GM04504 (cell line): ENCODE data around the gene NOD2.

ENCODE experiments used
- DNase-seq: peaks from one replicate; pipeline ENCODE4 v3.0.0-alpha.2; 2012; ENCODE audit warnings: low read depth

NOD2 gene

GRCh38 chr16:50717494-50717893 lies 24.1 kb downstream of the NOD2 start:
- DNase-seq: no peak

GRCh38 chr16:50718061-50718760 lies 24.8 kb downstream of the NOD2 start:
- no peak for DNase-seq

- no peak for DNase-seq
These were observed 25.5 kb downstream of the NOD2 start for GRCh38 chr16:50718761-50719400.

- no peak for DNase-seq
These were observed 26.3 kb downstream of the NOD2 start for GRCh38 chr16:50719401-50720337.

GRCh38 chr16:50721549-50722404 lies 28.4 kb downstream of the NOD2 start:
- DNase-seq: no peak

GRCh38 chr16:50722405-50722737 lies 29.0 kb downstream of the NOD2 start:
- no peak for DNase-seq

GRCh38 chr16:50722960-50723359 lies 29.6 kb downstream of the NOD2 start:
- DNase-seq: no peak

GRCh38 chr16:50724306-50724705 lies 30.9 kb downstream of the NOD2 start:
- no peak for DNase-seq

GRCh38 chr16:50731130-50731988 lies 38.0 kb downstream of the NOD2 start:
- DNase-seq: no peak

- no peak for DNase-seq
These were observed 38.8 kb downstream of the NOD2 start for GRCh38 chr16:50731989-50732832.

GRCh38 chr16:50733468-50733867 lies 40.1 kb downstream of the NOD2 start:
- DNase-seq: no peak

- no peak for DNase-seq
These were observed 42.3 kb downstream of the NOD2 start for GRCh38 chr16:50735629-50736122.

- no peak for DNase-seq
These were observed 43.0 kb downstream of the NOD2 start for GRCh38 chr16:50736448-50736847.

- DNase-seq: no peak
These were observed 44.1 kb downstream of the NOD2 start for GRCh38 chr16:50737420-50737959.

- no peak for DNase-seq
These were observed 45.6 kb downstream of the NOD2 start for GRCh38 chr16:50739031-50739430.

- no peak for DNase-seq
These were observed 47.3 kb downstream of the NOD2 start for GRCh38 chr16:50740736-50741135.

GRCh38 chr16:50741225-50741780 lies 47.9 kb downstream of the NOD2 start:
- DNase-seq: no peak

- peak; percentile 99 for DNase-seq
These were observed 48.6 kb downstream of the NOD2 start, which contains the start of gene CYLD for GRCh38 chr16:50741781-50742575. Gene CYLD, plus strand, starts transcription at chr16:50742086. Its CDS starts 7,613 bp downstream, at chr16:50749699.
